ENCODE data around the gene CLIC4. TPM values are rescaled to one million over a fixed set of nuclear protein-coding genes. Genes with fewer than 3 reads are reported as not detected.
A peak's percentile ranks its signal among the peaks of the same experiment; 100 is the strongest.
"Not testable (repeated sequence)": the region's sequence is repeated elsewhere in the genome, so short reads cannot be mapped to it uniquely, and the experiment has no call there.

The CLIC4 gene
- total and polyA plus RNA-seq, 11 donors, result 111 to 917 (median 387) TPM

- TF ChIP-seq POLR2A (IDR thresholded peaks at IDR 0.05), result no peak
- no peak for TF ChIP-seq CTCF (IDR thresholded peaks at IDR 0.05)
- H3K4me3 ChIP-seq, result no peak overlapping the region
- peak overlapping the region in 3 of 12 donors; percentile 2 to 54 (median 18) for H3K27ac ChIP-seq
- H3K9me3 ChIP-seq, result no peaks in the 10 kb centered on the region
- peaks cover 0 to 57% (median 31%) of the 10 kb centered on the region in 12 donors for H3K4me1 ChIP-seq
- no peak for ATAC-seq
- no peak for DNase-seq
- peaks cover 0 to 20% (median 2%) of the 10 kb centered on the region in 9 donors for H3K36me3 ChIP-seq
- no peaks in the 10 kb centered on the region for H3K27me3 ChIP-seq
- intact Hi-C loops (cut with DNase I), result loop anchor here in 3 of 10 donors (5.0 to 10.0 kb wide), 3 partner anchors 41 to 78 kb away; partner anchors contain the start of gene CLIC4 (in 1 of the 3)
Measured at GRCh38 chr1:24822887-24823286, 77.6 kb downstream of the CLIC4 start.

GRCh38 chr1:24823486-24823885 is 78.2 kb downstream of the CLIC4 start:
- not testable (repeated sequence) for H3K27me3 ChIP-seq, H3K4me3 ChIP-seq, ATAC-seq, H3K9me3 ChIP-seq, DNase-seq
- intact Hi-C loops (cut with DNase I), result loop anchor here in 3 of 10 donors (5.0 to 10.0 kb wide), 3 partner anchors 41 to 79 kb away; partner anchors contain the start of gene CLIC4 (in 1 of the 3)
- H3K36me3 ChIP-seq, result peaks cover 0 to 14% (median 0%) of the 10 kb centered on the region in 9 donors
- 93 to 97% (median 94%) methylated on average over 12 of the region's 12 CpGs for WGBS, 4 donors
- peak overlapping the region in 3 of 12 donors; percentile 2 to 54 (median 18) for H3K27ac ChIP-seq
- peaks cover 0 to 62% (median 37%) of the 10 kb centered on the region in 12 donors for H3K4me1 ChIP-seq

- intact Hi-C loops (cut with DNase I), result loop anchor here in 6 of 10 donors (5.0 to 10.0 kb wide), 4 partner anchors 33 to 80 kb away; partner anchors contain the start of gene CLIC4 (in 5 of the 6)
- no peak for TF ChIP-seq CTCF (IDR thresholded peaks at IDR 0.05)
- no peak for TF ChIP-seq POLR2A (IDR thresholded peaks at IDR 0.05)
- DNase-seq (no peak), ATAC-seq (no peak)
- peaks cover 0 to 79% (median 52%) of the 10 kb centered on the region in 12 donors for H3K4me1 ChIP-seq
- WGBS, 4 donors, result 94 to 98% (median 96%) methylated on average over 3 of the region's 3 CpGs
- no peaks in the 10 kb centered on the region for H3K27me3 ChIP-seq
- H3K9me3 ChIP-seq, result no peaks in the 10 kb centered on the region
- peaks cover 0 to 7% (median 0%) of the 10 kb centered on the region in 9 donors for H3K36me3 ChIP-seq
- no peak overlapping the region for H3K27ac ChIP-seq
- no peak overlapping the region for H3K4me3 ChIP-seq
Measured at GRCh38 chr1:24825174-24825573, 79.9 kb downstream of the CLIC4 start.

DNA sequence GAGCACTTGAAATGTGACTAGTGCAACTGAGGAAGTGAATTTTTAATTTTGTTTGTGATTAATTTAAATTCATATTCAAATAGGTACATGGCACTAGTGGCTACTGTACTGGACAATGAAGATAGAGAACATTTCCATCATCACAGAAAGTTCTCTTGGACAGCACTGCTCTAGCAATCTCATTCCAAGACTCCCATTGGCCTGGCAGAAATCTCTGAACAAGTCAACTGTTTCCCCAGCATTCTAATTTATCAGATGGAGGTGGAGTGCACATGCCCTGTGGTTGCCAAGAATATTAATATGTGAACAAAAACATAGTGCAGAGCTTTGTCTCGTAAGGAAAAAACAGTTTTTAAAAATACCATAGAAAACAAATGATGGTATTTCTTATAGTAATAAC is 81.3 kb downstream of the CLIC4 start:
- H3K36me3 ChIP-seq, result peaks cover 0 to 7% (median 0%) of the 10 kb centered on the region in 9 donors
- no peaks in the 10 kb centered on the region for H3K9me3 ChIP-seq
- H3K27ac ChIP-seq, result peak overlapping the region in 3 of 12 donors; percentile 0 to 41 (median 36)
- no peak for TF ChIP-seq CTCF (IDR thresholded peaks at IDR 0.05)
- peaks cover 0 to 90% (median 63%) of the 10 kb centered on the region in 12 donors for H3K4me1 ChIP-seq
- no peak overlapping the region for H3K4me3 ChIP-seq
- ATAC-seq, result peak in 3 of 4 donors; percentile 8 to 38 (median 15)
- WGBS, 4 donors, result 24 to 30% (median 29%) methylated on average over 1 of the region's 1 CpG
- intact Hi-C loops (cut with DNase I), result loop anchor here in 6 of 10 donors (5.0 to 10.0 kb wide), 4 partner anchors 34 to 82 kb away; partner anchors contain the start of gene CLIC4 (in 5 of the 6)
- no peak for DNase-seq
- H3K27me3 ChIP-seq, result no peaks in the 10 kb centered on the region
